ENCODE results near the gene HOXA3.

DNA sequence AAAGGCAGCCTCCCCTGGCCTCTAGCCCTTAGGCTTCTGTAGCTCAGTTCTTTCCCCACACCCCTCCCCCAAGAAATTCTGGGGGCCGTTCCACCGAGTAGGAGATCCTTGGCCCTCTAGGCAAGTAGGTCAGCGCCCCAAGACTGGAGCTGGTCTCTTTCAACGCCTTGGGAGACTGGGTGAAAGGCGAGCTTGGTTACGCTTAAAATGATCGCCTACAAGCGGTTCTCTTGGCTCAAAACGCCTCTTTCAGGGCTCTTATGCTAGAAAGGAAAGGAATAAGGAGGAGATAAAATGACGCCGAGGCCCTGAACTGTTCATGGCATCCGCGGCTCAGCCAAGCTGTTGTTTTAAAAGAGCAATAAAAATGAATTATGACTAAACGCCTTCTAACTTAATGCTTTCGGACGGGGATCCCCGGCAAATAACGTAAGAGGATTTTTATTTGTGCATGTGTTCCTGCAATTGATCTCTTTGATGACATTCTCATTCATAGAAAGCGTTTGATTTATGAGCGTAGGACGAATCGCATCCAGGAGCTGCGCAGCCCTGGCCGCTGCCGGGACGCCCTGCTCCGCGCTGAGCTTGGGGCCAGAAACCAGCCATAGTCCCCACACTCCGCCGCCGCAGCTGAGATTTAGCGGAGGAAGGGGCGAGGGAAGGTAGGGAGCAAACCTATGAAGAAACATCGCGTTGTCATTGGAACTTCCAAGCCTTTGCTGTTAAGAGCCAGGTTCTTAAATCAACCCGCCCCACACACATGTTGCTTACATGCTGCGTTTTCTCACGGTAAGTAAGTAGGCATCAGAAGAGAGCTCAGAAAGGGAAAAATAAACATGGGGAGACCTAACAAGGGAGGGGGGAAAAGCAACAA lies 53.6 kb downstream of the HOXA3 start:
- TF ChIP-seq, protein P1, sequence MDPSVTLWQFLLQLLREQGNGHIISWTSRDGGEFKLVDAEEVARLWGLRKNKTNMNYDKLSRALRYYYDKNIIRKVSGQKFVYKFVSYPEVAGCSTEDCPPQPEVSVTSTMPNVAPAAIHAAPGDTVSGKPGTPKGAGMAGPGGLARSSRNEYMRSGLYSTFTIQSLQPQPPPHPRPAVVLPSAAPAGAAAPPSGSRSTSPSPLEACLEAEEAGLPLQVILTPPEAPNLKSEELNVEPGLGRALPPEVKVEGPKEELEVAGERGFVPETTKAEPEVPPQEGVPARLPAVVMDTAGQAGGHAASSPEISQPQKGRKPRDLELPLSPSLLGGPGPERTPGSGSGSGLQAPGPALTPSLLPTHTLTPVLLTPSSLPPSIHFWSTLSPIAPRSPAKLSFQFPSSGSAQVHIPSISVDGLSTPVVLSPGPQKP (IDR thresholded peaks at IDR 0.05; ENCODE audit: low read depth, low read length): no peak
- TF ChIP-seq TAF1 (IDR thresholded peaks at IDR 0.05; ENCODE audit: borderline replicate concordance, low read depth, low read length) (no peak), SIX5 (IDR thresholded peaks at IDR 0.05; ENCODE audit: low read depth, low read length, severe bottlenecking) (no peak), WRNIP1 (IDR thresholded peaks at IDR 0.05; ENCODE audit: borderline replicate concordance, low read depth, low read length) (no peak), RFX5 (IDR thresholded peaks at IDR 0.05; ENCODE audit: low read depth, low read length) (no peak), CBFB (IDR thresholded peaks at IDR 0.05; ENCODE audit: low read depth) (no peak), CHD2 (IDR thresholded peaks at IDR 0.05; ENCODE audit: borderline replicate concordance, low read depth, low read length) (no peak), RCOR1 (conservative IDR thresholded peaks at IDR 0.05; ENCODE audit: low read depth, low read length) (no peak)
- TF ChIP-seq, protein P2, sequence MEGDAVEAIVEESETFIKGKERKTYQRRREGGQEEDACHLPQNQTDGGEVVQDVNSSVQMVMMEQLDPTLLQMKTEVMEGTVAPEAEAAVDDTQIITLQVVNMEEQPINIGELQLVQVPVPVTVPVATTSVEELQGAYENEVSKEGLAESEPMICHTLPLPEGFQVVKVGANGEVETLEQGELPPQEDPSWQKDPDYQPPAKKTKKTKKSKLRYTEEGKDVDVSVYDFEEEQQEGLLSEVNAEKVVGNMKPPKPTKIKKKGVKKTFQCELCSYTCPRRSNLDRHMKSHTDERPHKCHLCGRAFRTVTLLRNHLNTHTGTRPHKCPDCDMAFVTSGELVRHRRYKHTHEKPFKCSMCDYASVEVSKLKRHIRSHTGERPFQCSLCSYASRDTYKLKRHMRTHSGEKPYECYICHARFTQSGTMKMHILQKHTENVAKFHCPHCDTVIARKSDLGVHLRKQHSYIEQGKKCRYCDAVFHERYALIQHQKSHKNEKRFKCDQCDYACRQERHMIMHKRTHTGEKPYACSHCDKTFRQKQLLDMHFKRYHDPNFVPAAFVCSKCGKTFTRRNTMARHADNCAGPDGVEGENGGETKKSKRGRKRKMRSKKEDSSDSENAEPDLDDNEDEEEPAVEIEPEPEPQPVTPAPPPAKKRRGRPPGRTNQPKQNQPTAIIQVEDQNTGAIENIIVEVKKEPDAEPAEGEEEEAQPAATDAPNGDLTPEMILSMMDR (IDR thresholded peaks at IDR 0.05 in 2 of 3, conservative IDR thresholded peaks at IDR 0.05 in 1 of 3; ENCODE audit: control insufficient read depth in 2 of 3, extremely low read depth in 1 of 3, insufficient read depth in 1 of 3, low read depth in 3 of 3, low read length in 3 of 3): no peak

All from GM12878 (cell line).